NCI-H524 (cell line): ENCODE data around the gene ITGA2B.
"Not testable (repeated sequence)": the region's sequence is repeated elsewhere in the genome, so short reads cannot be mapped to it uniquely, and the experiment has no call there.

ENCODE experiments used
- DNase-seq, 2 experiments: peaks; one replicate each; lab custom pipeline; 2025; lab: John Stamatoyannopoulos, UW

Gene ITGA2B

DNA sequence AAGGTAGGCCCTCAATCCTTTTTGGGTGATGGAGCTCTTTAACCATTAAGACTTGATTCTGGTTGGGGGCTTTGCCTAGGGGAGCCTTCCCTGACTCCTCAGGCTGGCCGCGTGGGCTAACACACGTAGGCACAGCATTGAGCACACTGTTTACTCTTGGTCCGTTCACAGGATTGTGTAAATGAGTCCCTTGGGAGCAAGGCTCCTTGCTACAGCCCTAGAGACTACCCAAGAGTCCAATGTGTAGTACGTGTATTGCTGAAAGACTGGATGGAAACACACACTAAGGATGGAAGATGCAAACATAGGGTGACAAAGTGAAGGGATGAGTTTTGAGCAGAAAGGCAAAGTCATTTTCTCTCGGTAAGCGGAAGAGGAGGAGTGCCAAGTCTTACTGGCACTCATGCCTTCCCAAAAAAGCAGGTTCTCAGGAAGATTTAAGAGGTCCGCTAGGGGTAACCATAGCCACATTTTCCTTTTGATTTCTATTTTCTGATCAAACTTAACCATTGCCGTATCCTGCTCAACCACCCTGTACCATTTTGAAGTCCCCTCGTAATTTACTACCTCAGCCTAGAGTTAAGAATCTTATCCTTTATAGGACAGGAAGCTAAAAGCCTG, 911 bp upstream of the ITGA2B start:
- no peak for DNase-seq

DNA sequence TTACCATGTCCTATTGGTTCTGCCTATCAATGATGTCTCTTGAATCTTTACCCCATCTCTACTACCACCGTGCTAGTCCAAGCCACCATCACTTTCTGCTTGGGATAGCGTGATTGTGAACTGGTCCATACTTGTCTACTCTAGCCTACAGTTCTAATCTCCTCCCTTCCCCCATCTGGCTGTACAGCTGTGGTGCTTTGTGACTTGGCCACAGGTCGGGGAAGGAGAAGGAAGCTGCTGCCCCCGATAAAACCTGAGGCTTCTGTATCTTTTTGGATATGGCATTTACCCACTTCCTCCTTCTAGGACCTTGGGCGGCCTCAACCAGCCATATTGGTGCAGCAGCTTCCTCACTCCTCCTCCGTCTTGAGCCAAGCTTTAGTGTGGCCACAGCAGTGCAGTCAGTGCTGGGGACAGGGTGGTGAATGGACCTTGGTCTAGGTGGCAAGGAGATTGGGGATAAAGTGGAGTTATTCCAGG, 314 bp upstream of the ITGA2B start:
- no peak for DNase-seq

DNA sequence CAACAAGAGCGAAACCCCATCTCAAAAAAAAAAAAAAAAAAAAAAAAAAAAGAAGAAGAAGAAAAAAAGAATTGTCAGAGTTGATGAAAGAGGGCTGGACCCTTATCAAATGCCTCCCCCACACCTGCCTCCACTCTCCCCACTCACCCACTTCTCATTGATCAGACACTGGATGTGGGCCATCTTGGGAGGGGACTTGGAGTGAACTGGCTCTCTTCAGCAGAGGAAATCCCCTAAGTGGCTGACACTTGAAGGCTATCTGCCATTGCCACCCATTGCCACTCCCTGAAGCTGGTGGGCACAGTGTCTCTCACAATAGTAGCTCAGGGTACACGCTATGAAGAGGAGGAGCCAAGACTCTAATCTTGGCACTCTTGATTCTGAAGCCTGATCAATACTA, 1.6 kb downstream of the ITGA2B start:
- DNase-seq = no peak

DNA sequence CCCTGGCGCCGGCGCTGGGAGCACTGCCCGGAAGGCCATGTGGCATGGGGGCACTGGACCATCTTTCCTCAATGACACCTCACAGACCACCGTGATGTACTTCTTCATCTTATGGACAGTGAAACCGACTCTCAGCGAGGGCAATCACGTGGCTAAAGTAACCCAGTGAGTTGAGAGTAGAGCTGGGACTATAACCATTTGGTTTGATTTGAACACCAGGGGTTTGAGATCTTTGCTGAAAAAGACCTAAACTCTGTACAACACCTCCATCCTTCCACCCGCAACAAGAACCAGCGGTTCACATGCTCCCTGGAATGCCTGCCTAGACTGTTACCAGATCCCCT, 3.3 kb downstream of the ITGA2B start:
- DNase-seq = peak; percentile 21 to 53

DNA sequence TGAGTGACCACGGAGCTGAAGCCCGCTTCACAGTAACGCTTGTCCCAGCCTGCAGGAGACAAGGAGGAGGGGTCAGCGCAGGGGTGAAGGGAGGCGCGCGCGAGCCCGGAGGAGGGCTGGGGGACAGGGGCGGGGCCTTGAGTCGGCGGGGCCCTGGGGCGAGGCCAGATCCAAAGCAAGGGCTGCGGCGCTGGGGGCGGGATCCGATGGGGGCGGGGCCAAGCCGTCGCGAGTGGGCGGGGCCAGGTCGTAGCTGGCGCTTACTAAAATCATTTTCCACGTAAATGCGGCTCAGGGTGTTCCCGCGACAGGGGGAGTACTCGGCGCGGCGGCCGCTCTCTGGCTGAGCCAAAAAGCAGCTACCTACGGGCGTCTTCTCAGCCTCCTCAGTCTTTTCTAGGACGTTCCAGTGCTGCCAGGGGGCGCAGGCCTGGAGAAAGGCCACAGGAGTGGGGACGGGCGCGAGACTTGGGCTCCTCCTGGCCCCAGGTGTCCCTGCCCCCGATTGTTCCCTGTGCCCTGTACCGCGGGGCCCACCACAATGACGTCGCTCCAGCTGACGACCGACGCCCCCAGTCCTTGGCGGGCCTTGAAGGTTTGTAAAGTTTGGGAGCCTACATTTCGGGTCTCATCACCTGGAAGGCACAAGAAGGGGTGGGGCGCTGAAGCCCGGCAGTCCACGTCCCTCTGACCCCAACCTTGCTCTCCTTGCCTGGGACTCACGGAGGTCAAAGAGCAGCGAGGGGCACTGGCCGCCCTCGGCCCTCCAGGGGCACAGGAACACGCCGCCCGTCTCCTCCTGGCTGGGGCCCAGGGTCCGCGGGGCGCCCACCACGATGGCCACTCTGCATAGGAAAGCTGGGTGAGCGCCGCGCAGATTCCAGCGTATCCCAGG, 3.9 kb downstream of the ITGA2B start:
- peak; percentile 53 to 81 for DNase-seq

DNA sequence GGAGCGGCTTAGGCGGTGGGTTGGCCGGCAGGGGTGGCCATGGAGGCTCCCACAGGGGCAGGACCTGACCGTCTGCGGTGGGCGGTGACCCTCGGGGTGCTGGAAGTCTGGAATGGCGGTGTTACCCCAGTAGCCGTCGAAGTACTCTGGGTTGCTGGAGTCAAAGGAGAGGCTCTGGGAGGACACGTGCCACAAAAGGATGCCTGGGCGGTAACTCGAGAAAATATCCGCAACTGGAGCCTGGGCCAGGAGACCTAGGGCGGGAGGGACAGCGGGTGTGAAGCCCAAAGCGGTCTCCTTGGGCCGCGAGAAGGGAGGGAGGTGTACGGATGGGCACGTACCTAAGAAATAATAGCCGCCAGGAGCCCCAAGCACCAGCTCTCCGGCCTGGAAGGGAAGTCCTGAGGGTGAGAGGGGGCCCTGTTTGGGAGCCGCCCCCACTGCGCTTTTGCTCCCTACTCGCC, 4.6 kb downstream of the ITGA2B start:
- DNase-seq = peak in 1 of 2 experiments; percentile 43

- DNase-seq = no peak
These were observed 5.1 kb downstream of the ITGA2B start for GRCh38 chr17:44384281-44384822.

GRCh38 chr17:44383861-44384260, 5.6 kb downstream of the ITGA2B start:
- no peak for DNase-seq

- no peak for DNase-seq
These were observed 6.1 kb downstream of the ITGA2B start for GRCh38 chr17:44383363-44383762.

- DNase-seq = peak in 1 of 2 experiments; percentile 87
These were observed 6.5 kb downstream of the ITGA2B start for GRCh38 chr17:44382917-44383316.

DNA sequence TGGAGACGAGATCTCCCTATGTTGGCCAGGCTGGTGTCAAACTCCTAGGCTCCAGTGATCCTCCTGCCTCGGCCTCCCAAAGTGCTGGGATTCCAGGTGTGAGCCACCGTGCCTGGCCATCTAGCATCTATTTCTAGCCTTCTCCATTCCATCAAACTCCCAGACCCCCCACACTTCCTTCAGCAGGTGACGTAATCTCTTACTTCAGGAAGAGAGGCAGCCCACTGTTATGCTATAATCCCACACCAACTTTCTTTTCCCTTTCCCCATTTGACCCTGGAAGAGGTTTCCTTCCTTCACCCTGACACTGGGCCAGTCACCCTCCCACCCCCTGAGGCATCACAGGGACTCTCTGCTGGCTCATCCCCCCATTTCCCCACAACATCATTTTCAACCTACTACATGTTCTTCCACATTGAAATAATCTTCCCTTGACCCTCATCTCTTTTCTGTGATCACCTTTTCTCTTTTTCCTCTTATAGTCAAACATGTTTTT, 7.6 kb downstream of the ITGA2B start:
- no peak for DNase-seq

DNA sequence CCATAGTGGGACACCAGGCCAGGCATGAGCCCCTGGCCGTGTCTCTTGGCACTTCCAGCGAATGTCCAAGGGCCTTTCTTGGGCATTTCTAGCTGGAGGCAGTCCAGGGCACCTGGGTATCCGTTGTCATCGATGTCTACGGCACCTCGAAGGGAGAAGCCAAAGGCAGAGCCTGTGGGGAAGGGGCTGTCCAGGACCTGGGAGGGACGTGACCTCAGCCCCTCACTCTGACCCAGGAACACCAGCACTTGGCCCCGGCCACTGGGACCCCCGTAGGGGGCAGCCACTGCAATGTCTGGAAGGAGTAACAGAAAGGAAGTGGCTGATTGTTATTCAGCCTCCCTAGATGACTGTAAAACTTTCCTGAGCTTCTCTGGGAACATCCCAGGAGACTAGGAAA, 8.7 kb downstream of the ITGA2B start:
- DNase-seq = no peak

DNA sequence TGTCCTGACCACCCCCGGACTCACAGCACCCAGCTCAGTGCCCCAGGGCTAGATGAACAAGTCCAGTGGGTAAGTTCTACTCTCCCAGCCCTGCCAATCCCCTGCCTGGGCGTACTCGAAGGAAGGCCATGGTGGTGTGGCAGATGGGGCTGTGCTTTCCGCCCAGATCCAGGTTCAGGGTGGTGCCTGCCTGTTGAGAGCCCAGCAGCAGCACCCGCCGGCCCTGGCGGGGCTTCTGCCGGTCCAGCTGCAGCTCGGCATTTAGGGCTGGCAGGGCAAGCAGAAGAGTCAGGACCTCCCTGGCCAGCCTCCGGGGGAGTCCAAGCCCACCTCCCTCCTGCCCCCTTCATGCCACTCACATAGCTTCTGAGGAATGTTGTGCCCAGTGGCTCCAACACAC, 9.6 kb downstream of the ITGA2B start:
- no peak for DNase-seq

DNA sequence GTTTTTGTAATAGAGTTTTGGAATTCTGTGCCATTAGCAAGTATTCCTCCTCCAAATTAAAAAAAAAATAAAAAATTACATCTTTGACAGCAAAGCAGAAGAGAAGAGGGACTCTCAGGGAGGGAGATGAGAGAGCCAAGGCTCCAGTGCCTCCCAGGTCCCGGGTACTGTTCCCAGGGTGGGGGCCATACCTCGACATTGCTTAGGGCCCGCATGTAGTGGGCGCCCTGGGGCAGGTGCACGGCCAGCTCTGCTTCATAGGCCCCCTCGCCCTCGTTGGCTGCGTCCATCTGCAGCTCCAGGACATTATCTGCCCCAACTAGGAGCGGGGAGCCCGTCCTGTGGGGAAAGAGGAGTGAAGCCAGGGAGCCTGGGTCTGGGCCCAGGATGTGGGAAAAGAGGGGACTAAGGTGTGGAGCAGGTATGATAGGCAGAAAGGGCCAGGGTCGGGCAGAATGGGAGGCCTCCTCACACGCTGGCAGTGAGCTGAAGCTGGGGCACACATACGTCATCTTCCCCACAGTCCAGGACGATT, 11.2 kb downstream of the ITGA2B start:
- DNase-seq = no peak

DNA sequence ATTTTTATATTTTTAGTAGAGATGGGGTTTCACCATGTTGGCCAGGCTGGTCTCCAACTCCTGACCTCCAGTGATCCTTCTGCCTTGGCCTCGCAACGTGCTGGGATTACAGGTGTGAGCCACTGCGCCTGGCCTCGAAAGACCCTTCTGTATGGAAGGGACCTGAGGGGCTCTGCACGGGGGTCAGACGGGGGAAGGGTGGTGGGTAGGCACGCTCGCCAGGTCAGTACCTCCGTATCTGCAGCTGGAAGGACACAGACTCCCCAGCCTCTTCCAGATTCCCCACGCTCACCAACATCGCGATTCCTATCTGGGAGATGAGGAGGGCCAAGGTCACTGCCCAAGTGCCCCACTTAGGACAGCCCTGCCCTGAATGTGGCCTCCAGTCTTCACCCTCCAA, 12.7 kb downstream of the ITGA2B start:
- DNase-seq = no peak

DNA sequence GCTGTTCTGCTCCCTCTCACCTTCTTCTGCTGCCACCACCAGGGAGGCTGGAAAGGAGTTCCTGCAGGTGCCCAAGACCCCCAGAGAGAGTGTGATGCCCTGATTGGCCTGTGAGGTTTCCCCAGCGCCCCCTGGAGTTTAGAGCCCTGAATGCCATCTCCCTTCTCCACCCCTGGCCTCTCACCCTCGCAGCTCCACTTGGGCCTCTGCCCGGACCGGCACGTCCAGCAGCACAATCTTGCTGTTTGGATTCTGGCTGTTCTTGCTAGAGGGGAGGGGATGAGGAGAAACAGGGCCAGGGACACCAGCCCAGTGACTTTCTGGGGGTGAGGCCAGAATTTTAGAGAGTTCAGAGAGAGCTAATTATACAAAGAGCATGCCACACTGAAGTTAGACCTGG, 13.3 kb downstream of the ITGA2B start:
- DNase-seq = peak in 1 of 2 experiments; percentile 24

GRCh38 chr17:44375196-44376017, 14.0 kb downstream of the ITGA2B start:
- no peak for DNase-seq

DNA sequence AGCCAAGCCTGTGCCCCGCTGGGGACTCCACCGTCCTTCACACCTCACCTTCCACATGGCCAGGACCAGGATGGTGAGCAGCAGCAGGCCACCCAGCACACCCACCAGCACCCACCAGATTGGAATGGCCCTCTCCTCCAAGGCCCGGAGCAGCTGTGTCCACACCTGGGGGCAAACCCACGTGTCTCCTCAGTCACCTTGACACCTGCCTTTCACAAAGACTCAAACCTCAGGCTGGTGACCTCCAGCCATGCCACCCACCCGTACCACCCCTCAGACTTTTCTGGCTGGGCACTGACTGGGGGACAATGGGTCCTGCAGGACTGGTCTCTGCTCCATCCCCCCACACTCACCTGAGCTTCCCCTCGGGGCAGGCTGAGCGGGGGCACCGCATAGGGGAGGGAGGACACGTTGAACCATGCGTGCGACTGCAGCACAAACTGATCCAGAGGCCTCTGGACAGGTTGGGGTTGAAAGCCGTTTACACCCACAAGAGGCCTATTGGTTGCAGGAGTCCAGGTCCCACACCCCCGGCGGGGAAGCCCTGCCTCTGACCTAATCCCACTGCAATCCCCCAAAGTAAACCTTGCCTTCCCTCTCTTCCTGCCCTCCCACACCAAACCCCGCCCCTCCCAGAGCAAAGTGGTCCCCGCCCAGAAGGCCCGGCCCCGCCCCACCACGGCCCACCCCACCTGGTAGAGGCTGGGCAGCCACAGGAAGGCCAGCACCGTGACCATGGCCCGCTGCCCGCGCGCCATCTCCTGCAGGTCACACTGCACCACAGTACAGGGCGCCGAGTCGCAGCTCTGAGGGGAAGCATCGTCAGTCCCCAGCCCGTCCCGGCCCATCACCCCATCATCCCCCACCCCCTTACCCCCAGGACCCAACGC, 14.9 kb downstream of the ITGA2B start:
- no peak for DNase-seq

GRCh38 chr17:44372036-44372435, 17.4 kb downstream of the ITGA2B start:
- no peak for DNase-seq

DNA sequence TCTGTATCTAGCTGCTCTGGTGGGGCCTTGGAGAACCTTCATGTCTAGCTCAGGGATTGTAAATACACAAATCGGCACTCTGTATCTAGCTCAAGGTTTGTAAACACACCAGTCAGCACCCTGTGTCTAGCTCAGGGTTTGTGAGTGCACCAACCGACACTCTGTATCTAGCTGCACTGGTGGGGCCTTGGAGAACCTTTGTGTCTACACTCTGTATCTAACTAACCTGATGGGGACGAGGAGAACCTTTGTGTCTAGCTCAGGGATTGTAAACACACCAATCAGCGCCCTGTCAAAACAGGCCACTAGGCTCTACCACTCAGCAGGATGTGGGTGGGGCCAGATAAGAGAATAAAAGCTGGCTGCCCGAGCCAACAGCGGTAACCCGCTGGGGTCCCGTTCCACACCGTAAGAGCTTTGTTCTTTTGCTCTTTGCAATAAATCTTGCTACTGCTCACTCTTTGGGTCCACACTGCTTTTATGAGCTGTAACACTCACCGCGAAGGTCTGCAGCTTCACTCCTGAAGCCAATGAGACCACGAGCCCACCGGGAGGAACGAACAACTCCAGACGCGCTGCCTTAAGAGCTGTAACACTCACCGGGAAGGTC, 19.9 kb downstream of the ITGA2B start:
- not testable (repeated sequence) for DNase-seq
